GM21723 (cell line): Measurements from ENCODE around the gene AFDN.
"Not testable (repeated sequence)": the region's sequence is repeated elsewhere in the genome, so short reads cannot be mapped to it uniquely, and the experiment has no call there.

Experiments
- ATAC-seq: cut with Tn5 transposase; IDR thresholded peaks from one replicate; pipeline ENCODE4 v1.9.1; 2021; ENCODE audit warnings: mild to moderate bottlenecking, moderate library complexity; ENCODE audit not compliant: unreplicated experiment

The AFDN gene

GRCh38 chr6:167990016-167990945 lies 163.6 kb downstream of the AFDN start:
- no peak for ATAC-seq

- ATAC-seq: no peak
Measured at GRCh38 chr6:167993169-167993568, 166.5 kb downstream of the AFDN start.

- ATAC-seq: no peak
Measured at GRCh38 chr6:167993831-167994230, 167.1 kb downstream of the AFDN start.

GRCh38 chr6:167995302-167995701 lies 168.6 kb downstream of the AFDN start:
- ATAC-seq: no peak

- no peak for ATAC-seq
Measured at GRCh38 chr6:167995731-167996151, 169.0 kb downstream of the AFDN start.

GRCh38 chr6:167996424-167997199 lies 169.9 kb downstream of the AFDN start:
- no peak for ATAC-seq

- ATAC-seq: no peak
Measured at GRCh38 chr6:167997642-167998041, 170.9 kb downstream of the AFDN start, which contains the start of gene KIF25. Gene KIF25, plus strand, starts transcription at chr6:167997671. Its CDS starts 31,915 bp downstream, at chr6:168029586.

- ATAC-seq: no peak
Measured at GRCh38 chr6:167998215-167998614, 171.5 kb downstream of the AFDN start.

- no peak for ATAC-seq
Measured at GRCh38 chr6:168000198-168001028, 173.7 kb downstream of the AFDN start.

- ATAC-seq: no peak
Measured at GRCh38 chr6:168001029-168001332, 174.3 kb downstream of the AFDN start.

GRCh38 chr6:168001514-168001913 lies 174.8 kb downstream of the AFDN start:
- ATAC-seq: not testable (repeated sequence)

GRCh38 chr6:168002804-168003203 lies 176.1 kb downstream of the AFDN start:
- no peak for ATAC-seq

GRCh38 chr6:168004023-168004422 lies 177.3 kb downstream of the AFDN start:
- ATAC-seq: no peak

- ATAC-seq: no peak
Measured at GRCh38 chr6:168004945-168005344, 178.2 kb downstream of the AFDN start.

GRCh38 chr6:168005796-168006195 lies 179.1 kb downstream of the AFDN start:
- no peak for ATAC-seq

GRCh38 chr6:168007592-168008338 lies 181.1 kb downstream of the AFDN start:
- no peak for ATAC-seq

- ATAC-seq: no peak
Measured at GRCh38 chr6:168009331-168009730, 182.6 kb downstream of the AFDN start.

- no peak for ATAC-seq
Measured at GRCh38 chr6:168011291-168011690, 184.6 kb downstream of the AFDN start.

GRCh38 chr6:168012431-168013249 lies 185.9 kb downstream of the AFDN start:
- ATAC-seq: no peak
